ENCODE results near the gene TAC3. TPM values are rescaled to one million over a fixed set of nuclear protein-coding genes. Genes with fewer than 3 reads are reported as not detected.

Gene TAC3
- total and polyA plus RNA-seq, 2 of the 8 experiments (the other 6 are each of a cell fraction or from before 2014, with no cell fraction given): 9.7 to 45.3 TPM

DNA sequence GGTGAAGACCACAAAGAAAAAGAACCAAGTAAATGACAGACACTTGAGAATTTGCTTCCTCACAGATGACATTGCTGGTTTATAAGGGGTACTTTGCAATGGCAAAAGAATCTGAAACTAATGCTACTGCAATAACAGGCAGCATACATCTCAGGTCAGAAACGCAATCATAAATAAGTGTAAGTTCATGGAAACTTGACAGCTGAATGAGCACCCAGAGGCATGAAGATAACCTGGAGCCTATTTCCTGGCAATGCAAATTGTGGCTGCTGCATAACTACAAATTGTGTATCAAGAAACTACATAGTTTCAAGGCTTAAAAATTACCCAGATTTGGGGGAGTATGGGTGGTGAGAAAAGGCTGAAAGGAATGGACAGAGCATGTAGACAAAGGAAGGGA lies 42.1 kb upstream of the TAC3 start:
- no peaks in the 10 kb centered on the region for H3K27me3 ChIP-seq (replicated peaks in 1 of 4; ENCODE audit: control insufficient read depth in 3 of 4, extremely low read depth in 1 of 4, insufficient read depth in 3 of 4, low read length in 3 of 4)
- peaks cover 18 to 76% (median 51%) of the 10 kb centered on the region in 4 experiments for H3K36me3 ChIP-seq (ENCODE audit: control insufficient read depth in 2 of 4, insufficient read depth in 4 of 4, low read length in 3 of 4)
- ChIA-PET POLR2A (ENCODE audit: partially characterized antibody) (interaction anchor here (1.5 kb wide), 1 partner anchor 11 kb away, joined by 3 read pairs; no protein-coding TSS in a partner anchor), CTCF (ENCODE audit: partially characterized antibody) (interaction anchor here (0.6 to 8.1 kb wide), 10 partner anchors 9 to 325 kb away, joined by 3 to 77 read pairs (median 5); partner anchors contain the start of genes MYO1A, STAT6 and TAC3)
- H3K23ac ChIP-seq (ENCODE audit: insufficient read length): no peak overlapping the region
- no peak overlapping the region for H2BK120ac ChIP-seq (replicated peaks; ENCODE audit: low read depth, low read length)
- DNase-seq (ENCODE audit: low read depth in 1 of 2, low spot score in 2 of 2) (no peak), FAIRE-seq (no peak)
- H4K8ac ChIP-seq (ENCODE audit: extremely low read depth, insufficient read depth, low read length): no peak overlapping the region
- H3K9me3 ChIP-seq (ENCODE audit: insufficient read depth in 2 of 2, low read depth in 1 of 2, low read length in 1 of 2): no peaks in the 10 kb centered on the region
- H2BK20ac ChIP-seq (ENCODE audit: low read length): no peak overlapping the region
- no peak overlapping the region for H4K91ac ChIP-seq (replicated peaks; ENCODE audit: insufficient read length, low read length)
- 91% methylated on average over 1 of the region's 1 CpG; no CpG with 5 or more reads in 1 of the 2 experiments for WGBS, 2 experiments (ENCODE audit: extremely low coverage in 1 of 2, insufficient coverage in 1 of 2, insufficient read length in 1 of 2, insufficient replicate concordance in 2 of 2, low coverage in 1 of 2, low lambda C conversion rate in 2 of 2, missing lambda C conversion rate in 1 of 2)
- no peak overlapping the region for H3K18ac ChIP-seq (ENCODE audit: extremely low read depth, low read length)
- H3K9ac ChIP-seq (replicated peaks in 1 of 4; ENCODE audit: extremely low read depth in 1 of 4, low read depth in 3 of 4, low read length in 3 of 4): no peak overlapping the region
- no peak overlapping the region for H3K4me3 ChIP-seq (ENCODE audit: extremely low read depth in 1 of 4, insufficient read depth in 2 of 4, low read depth in 3 of 4, low read length in 4 of 4)
- no peak overlapping the region for H2BK12ac ChIP-seq (ENCODE audit: low read depth, low read length)
- H3K79me1 ChIP-seq (ENCODE audit: low read depth, low read length): no peaks in the 10 kb centered on the region
- no peak overlapping the region for H2BK5ac ChIP-seq (ENCODE audit: low read depth, low read length)
- no peaks in the 10 kb centered on the region for H3K79me2 ChIP-seq (ENCODE audit: control insufficient read depth in 1 of 2, insufficient read depth in 2 of 2, low read length in 2 of 2)
- H4K20me1 ChIP-seq (replicated peaks in 1 of 2; ENCODE audit: control insufficient read depth in 1 of 2, insufficient read depth in 2 of 2, low read length in 2 of 2): no peaks in the 10 kb centered on the region
- no peak overlapping the region for H3K27ac ChIP-seq (ENCODE audit: low read depth, low read length)
- H3K56ac ChIP-seq (replicated peaks; ENCODE audit: insufficient read length, low read depth, low read length): no peak overlapping the region
- no peak for TF ChIP-seq RFX5 (IDR thresholded peaks at IDR 0.05; ENCODE audit: borderline replicate concordance, low read depth, low read length)
- TF ChIP-seq NANOG (IDR thresholded peaks at IDR 0.05; ENCODE audit: insufficient read depth, low read depth, low read length, poor library complexity, severe bottlenecking): no peak
- no peak for TF ChIP-seq EP300 (IDR thresholded peaks at IDR 0.05; ENCODE audit: borderline replicate concordance in 1 of 2, low read depth in 2 of 2, low read length in 2 of 2)
- TF ChIP-seq CHD2 (IDR thresholded peaks at IDR 0.05; ENCODE audit: low read length): no peak
- no peak for TF ChIP-seq KDM5A (IDR thresholded peaks at IDR 0.05; ENCODE audit: low read length)
- TF ChIP-seq CHD1 (IDR thresholded peaks at IDR 0.05; ENCODE audit: low read depth, low read length): no peak
- no peak for TF ChIP-seq TCF12 (IDR thresholded peaks at IDR 0.05; ENCODE audit: low read depth, low read length)
- no peak overlapping the region for H3K14ac ChIP-seq (ENCODE audit: insufficient read length)
- no peak overlapping the region for H3K4me2 ChIP-seq (ENCODE audit: insufficient read depth in 1 of 2, low read depth in 2 of 2, low read length in 2 of 2)
- no peak overlapping the region for H2AFZ ChIP-seq (ENCODE audit: low read length)
- no peak overlapping the region for H2BK15ac ChIP-seq (ENCODE audit: low read length)
- H2AK5ac ChIP-seq (ENCODE audit: low read depth, low read length): no peak overlapping the region
- no peak overlapping the region for H4K5ac ChIP-seq (ENCODE audit: insufficient read length, low read depth, low read length)
- H3K4me1 ChIP-seq (replicated peaks in 1 of 4; ENCODE audit: control insufficient read depth in 3 of 4, insufficient read depth in 4 of 4, low read length in 3 of 4): no peaks in the 10 kb centered on the region
- H3K23me2 ChIP-seq (ENCODE audit: low read depth, low read length): no peaks in the 10 kb centered on the region
- H3K4ac ChIP-seq (replicated peaks; ENCODE audit: insufficient read length, low read depth, low read length): no peak overlapping the region

Measured in H1 (cell line).